Measurements from ENCODE around the gene ASF1B. TPM values are rescaled to one million over a fixed set of nuclear protein-coding genes. Genes with fewer than 3 reads are reported as not detected.

Gene ASF1B
- total RNA-seq, 2 donors from 2014 or later = 0.14 to 1.1 TPM

DNA sequence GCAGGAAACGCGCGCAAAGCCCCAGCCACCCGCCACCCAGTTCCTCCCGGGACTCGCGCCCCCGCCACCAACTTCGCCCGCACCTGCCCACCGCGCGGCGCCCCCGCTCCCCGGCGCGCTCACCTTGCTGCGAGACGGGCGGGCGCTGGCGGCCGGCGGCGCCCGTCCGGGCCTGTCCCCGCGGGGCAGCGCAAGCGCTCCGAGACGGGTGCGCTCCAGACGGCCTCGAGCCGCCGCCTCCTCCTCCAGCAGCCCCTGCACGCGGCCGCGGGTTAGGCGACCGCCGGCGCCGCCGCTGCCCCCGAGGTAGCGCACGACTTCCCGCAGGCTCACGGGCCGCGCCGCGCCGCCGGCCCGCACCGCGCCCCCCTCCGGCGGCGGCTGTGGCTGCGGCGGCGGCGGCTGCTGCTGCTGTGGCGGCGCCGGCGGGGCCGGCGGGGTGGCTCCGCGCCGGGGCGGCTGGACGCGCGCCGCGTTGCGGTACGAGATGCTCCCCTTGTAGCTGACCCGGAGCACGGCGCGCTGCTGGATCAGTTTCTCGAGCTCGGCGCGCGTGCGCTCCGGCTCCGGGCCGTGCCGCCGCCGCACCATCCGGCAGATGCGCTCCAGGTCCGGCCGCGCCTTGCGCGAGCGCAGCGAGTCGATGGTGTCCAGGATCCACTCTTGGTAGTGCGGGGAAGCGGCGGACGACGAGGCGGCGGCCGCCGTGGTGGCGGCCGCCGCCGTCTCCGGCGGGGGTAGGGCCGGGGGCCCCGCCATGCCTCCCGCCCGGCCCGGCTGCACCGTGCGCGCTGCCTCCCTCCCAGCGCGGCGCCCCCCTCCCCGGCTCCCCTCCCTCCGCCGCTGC is 46.5 kb downstream of the ASF1B start:
- Histone ChIP-seq H3K4me1 (ENCODE audit: control insufficient read depth in 1 of 2, low read depth in 2 of 2) (peaks cover 3 to 20% of the 10 kb centered on the region in 2 donors), H3K4me3 (peak overlapping the region; percentile 75), H3K36me3 (peaks cover 11% of the 10 kb centered on the region), H3K27ac (peak overlapping the region; percentile 58 to 61), H3K27me3 (replicated peaks; ENCODE audit: insufficient read depth) (no peaks in the 10 kb centered on the region), H3K9me3 (peaks cover 7% of the 10 kb centered on the region)
- ATAC-seq (ENCODE audit: insufficient number of reproducible peaks, low FRiP score, low read depth) (no peak), DNase-seq (ENCODE audit: low spot score) (no peak)
- TF ChIP-seq, protein P1, sequence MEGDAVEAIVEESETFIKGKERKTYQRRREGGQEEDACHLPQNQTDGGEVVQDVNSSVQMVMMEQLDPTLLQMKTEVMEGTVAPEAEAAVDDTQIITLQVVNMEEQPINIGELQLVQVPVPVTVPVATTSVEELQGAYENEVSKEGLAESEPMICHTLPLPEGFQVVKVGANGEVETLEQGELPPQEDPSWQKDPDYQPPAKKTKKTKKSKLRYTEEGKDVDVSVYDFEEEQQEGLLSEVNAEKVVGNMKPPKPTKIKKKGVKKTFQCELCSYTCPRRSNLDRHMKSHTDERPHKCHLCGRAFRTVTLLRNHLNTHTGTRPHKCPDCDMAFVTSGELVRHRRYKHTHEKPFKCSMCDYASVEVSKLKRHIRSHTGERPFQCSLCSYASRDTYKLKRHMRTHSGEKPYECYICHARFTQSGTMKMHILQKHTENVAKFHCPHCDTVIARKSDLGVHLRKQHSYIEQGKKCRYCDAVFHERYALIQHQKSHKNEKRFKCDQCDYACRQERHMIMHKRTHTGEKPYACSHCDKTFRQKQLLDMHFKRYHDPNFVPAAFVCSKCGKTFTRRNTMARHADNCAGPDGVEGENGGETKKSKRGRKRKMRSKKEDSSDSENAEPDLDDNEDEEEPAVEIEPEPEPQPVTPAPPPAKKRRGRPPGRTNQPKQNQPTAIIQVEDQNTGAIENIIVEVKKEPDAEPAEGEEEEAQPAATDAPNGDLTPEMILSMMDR (IDR thresholded peaks at IDR 0.05) = no peak

DNA sequence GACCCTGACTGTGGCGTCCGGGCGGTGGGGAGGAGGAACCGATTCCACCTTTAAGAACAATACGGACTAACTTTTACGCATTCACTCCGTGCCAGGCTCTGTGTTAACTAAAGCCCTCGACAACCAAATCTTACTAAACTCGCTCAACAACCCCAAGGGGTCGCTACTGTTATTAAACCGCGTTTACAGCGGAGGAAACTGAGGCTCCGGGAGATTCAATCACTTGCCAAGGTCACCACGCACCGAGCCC is 47.1 kb downstream of the ASF1B start:
- Histone ChIP-seq H3K9me3 (peaks cover 7% of the 10 kb centered on the region), H3K4me1 (ENCODE audit: control insufficient read depth in 1 of 2, low read depth in 2 of 2) (peaks cover 3 to 20% of the 10 kb centered on the region in 2 donors), H3K27ac (peak overlapping the region in 1 of 2 donors; percentile 38), H3K27me3 (replicated peaks; ENCODE audit: insufficient read depth) (no peaks in the 10 kb centered on the region), H3K36me3 (peaks cover 11% of the 10 kb centered on the region), H3K4me3 (peak overlapping the region; percentile 70)
- DNase-seq (ENCODE audit: low spot score) = no peak
- ATAC-seq (ENCODE audit: insufficient number of reproducible peaks, low FRiP score, low read depth) = no peak
- TF ChIP-seq, protein P1 (IDR thresholded peaks at IDR 0.05) = no peak

DNA sequence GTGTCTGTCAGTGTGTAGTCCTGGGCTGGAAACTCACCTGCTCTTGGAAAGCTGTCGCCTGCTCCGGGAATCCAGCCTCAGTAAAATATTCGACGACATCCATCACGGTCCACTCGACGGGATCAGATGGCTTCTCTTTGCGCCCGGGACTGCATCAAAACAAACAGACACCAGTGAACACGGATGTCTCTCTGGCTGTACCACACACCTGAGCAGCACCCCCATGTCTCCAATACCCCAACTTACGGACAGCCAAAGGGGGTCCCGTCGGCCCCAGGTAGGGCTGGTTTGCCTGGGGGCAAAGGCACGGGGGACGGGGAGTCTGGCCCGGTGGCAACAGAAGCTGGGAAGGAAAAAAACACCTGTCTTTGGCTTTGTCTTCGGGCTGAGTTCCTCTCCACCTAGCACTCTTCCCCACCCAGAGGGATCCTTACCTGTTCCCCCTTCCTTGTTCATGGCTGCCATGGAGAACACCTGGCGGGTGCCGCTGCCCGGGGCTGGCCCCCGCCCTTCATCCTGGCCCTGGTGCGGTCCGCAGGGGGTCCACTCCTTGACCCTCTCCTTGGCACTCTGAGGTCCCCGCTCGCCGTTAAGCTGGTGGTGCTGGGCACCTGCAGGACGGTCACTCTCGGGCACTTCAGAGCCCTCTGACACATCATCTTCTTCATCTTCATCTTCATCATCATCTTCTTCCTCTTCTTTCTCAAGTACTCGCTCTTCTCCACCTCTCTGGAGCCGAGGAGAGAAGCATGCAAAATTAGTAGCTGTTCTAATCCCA is 47.6 kb downstream of the ASF1B start:
- H3K4me3 ChIP-seq = peak overlapping the region; percentile 70
- ATAC-seq (ENCODE audit: insufficient number of reproducible peaks, low FRiP score, low read depth) (no peak), DNase-seq (ENCODE audit: low spot score) (no peak)
- no peaks in the 10 kb centered on the region for H3K27me3 ChIP-seq (replicated peaks; ENCODE audit: insufficient read depth)
- peaks cover 7% of the 10 kb centered on the region for H3K9me3 ChIP-seq
- H3K4me1 ChIP-seq (ENCODE audit: control insufficient read depth in 1 of 2, low read depth in 2 of 2) = peaks cover 3 to 20% of the 10 kb centered on the region in 2 donors
- H3K27ac ChIP-seq = no peak overlapping the region
- H3K36me3 ChIP-seq = peaks cover 11% of the 10 kb centered on the region
- TF ChIP-seq, protein P1 (IDR thresholded peaks at IDR 0.05) = no peak

- H3K36me3 ChIP-seq = peaks cover 11% of the 10 kb centered on the region
- no peak for ATAC-seq (ENCODE audit: insufficient number of reproducible peaks, low FRiP score, low read depth)
- no peak overlapping the region for H3K27ac ChIP-seq
- H3K4me1 ChIP-seq (ENCODE audit: control insufficient read depth in 1 of 2, low read depth in 2 of 2) = peaks cover 8 to 26% of the 10 kb centered on the region in 2 donors
- H3K27me3 ChIP-seq (replicated peaks; ENCODE audit: insufficient read depth) = no peaks in the 10 kb centered on the region
- TF ChIP-seq, protein P1 (IDR thresholded peaks at IDR 0.05) = no peak
- no peak overlapping the region for H3K4me3 ChIP-seq
- DNase-seq (ENCODE audit: low spot score) = no peak
- no peaks in the 10 kb centered on the region for H3K9me3 ChIP-seq
These were observed 50.3 kb downstream of the ASF1B start for GRCh38 chr19:14086098-14086497.

DNA sequence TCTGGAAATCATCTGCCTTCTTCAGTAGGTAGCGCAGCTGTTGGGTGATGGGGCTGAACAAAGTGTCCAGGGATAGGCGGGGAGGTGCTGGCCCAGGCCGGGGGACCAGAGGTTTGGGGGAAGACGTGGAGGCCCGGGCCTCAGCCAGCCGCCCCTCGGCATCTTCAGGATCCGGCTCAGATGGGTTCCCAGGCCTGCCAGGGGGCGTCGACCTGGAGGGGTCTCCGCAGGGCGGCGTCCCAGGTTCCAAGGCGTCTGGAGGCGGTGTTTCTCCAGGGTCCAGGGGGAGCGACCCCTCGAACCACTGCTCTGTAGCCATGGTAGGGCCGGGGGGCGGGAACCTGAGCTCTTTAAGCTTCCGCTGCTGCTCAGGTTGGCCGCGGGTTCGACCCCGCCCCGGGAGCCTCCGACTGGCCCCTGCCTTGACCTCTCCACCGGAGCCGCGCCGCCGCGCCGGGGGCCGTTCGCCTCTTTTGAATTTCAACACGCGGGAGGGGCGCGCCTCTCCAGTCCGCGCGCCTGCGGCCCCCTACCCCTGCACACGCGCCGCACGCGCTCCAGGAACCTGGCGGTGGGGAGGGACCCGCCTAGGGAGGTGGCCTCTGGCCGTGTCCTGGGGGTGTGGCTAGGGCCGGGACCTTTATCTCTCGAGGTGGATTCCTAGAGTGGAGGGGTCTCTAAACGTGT is 50.9 kb downstream of the ASF1B start, which contains the start of gene C19orf67:
Gene C19orf67, minus strand, starts transcription at position 475 of the 687 bp plus-strand sequence. Its CDS starts 156 bp downstream, at position 319.
- ATAC-seq (ENCODE audit: insufficient number of reproducible peaks, low FRiP score, low read depth) (no peak), DNase-seq (ENCODE audit: low spot score) (no peak)
- peaks cover 11% of the 10 kb centered on the region for H3K36me3 ChIP-seq
- H3K27me3 ChIP-seq (replicated peaks; ENCODE audit: insufficient read depth) = no peaks in the 10 kb centered on the region
- no peak within 1 kb of the TSS for H3K27ac ChIP-seq
- TF ChIP-seq, protein P1 (IDR thresholded peaks at IDR 0.05) = no peak
- H3K4me1 ChIP-seq (ENCODE audit: control insufficient read depth in 1 of 2, low read depth in 2 of 2) = peaks cover 12 to 31% of the 10 kb centered on the region in 2 donors
- no peak within 1 kb of the TSS for H3K4me3 ChIP-seq
- H3K9me3 ChIP-seq = no peaks in the 10 kb centered on the region
